ENCODE data around the gene PTPRN2.

DNA sequence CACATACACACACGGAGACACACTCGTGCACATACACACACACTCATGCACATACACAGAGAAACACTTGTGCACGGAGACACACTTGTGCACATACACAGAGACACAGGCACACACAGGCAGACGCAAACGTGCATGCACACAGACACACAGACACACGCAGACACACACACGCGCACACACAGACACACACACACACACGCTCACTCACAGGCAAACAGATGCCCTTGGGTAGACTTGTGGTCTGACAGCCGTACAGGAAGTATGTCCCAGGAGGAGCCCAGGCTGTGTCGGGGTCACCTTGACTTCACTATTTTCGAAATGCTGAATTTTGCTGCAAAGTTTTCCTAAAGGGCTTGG, 712.8 kb downstream of the PTPRN2 start:
- TF ChIP-seq, protein P1, sequence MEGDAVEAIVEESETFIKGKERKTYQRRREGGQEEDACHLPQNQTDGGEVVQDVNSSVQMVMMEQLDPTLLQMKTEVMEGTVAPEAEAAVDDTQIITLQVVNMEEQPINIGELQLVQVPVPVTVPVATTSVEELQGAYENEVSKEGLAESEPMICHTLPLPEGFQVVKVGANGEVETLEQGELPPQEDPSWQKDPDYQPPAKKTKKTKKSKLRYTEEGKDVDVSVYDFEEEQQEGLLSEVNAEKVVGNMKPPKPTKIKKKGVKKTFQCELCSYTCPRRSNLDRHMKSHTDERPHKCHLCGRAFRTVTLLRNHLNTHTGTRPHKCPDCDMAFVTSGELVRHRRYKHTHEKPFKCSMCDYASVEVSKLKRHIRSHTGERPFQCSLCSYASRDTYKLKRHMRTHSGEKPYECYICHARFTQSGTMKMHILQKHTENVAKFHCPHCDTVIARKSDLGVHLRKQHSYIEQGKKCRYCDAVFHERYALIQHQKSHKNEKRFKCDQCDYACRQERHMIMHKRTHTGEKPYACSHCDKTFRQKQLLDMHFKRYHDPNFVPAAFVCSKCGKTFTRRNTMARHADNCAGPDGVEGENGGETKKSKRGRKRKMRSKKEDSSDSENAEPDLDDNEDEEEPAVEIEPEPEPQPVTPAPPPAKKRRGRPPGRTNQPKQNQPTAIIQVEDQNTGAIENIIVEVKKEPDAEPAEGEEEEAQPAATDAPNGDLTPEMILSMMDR (conservative IDR thresholded peaks at IDR 0.05 in 1 of 2, IDR thresholded peaks at IDR 0.05 in 1 of 2; ENCODE audit: low read depth in 1 of 2, low read length in 2 of 2), result no peak
- TF ChIP-seq EZH2 (IDR thresholded peaks at IDR 0.05; ENCODE audit: low read length, missing control alignments), result no peak

Measured in fibroblast of lung (primary cell).